LNCAP (cell line): ENCODE measurements around the gene TTC39B.
A peak's percentile ranks its signal among the peaks of the same experiment; 100 is the strongest.

Source experiments
- TF ChIP-seq, protein P1 (sequence below): fragments of 450-650 bp; IDR thresholded peaks from 2 replicates; pipeline ENCODE4 v1.5.1; 2017; ENCODE audit warnings: mild to moderate bottlenecking

Gene TTC39B

GRCh38 chr9:15136646-15137045 lies 170.4 kb downstream of the TTC39B start:
- TF ChIP-seq, protein P1, sequence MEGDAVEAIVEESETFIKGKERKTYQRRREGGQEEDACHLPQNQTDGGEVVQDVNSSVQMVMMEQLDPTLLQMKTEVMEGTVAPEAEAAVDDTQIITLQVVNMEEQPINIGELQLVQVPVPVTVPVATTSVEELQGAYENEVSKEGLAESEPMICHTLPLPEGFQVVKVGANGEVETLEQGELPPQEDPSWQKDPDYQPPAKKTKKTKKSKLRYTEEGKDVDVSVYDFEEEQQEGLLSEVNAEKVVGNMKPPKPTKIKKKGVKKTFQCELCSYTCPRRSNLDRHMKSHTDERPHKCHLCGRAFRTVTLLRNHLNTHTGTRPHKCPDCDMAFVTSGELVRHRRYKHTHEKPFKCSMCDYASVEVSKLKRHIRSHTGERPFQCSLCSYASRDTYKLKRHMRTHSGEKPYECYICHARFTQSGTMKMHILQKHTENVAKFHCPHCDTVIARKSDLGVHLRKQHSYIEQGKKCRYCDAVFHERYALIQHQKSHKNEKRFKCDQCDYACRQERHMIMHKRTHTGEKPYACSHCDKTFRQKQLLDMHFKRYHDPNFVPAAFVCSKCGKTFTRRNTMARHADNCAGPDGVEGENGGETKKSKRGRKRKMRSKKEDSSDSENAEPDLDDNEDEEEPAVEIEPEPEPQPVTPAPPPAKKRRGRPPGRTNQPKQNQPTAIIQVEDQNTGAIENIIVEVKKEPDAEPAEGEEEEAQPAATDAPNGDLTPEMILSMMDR, result no peak

DNA sequence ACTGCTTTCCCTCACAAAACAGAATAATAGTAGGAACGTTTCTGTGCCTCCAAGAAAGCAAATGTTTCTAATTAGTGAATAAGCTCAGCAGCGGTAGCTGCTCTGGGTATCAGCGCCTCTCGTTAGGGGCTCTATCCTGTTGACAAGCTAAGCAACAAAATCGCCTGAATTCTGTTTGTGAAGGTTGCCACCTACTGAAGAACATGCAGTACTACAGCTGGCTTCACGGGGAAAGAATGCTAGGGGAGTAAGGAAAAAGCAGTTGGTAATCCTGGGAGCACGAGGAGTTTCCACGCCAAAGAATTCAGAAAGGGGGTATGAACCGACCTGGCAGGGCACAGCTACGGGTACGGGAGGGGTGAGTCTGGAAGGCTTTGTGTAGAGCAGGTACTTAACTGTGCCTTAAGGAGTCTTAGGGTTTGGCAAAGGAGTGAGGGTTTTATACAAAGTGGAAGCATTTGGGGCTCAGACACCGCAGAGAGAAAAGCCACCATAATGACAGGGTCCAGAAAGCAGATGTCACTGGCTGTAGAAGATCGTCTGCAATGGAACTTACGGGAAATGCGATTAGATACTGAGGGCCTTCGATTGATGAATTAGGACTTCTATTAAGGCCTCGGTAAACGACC lies 171.7 kb downstream of the TTC39B start:
- TF ChIP-seq, protein P1, result peak; percentile 92

DNA sequence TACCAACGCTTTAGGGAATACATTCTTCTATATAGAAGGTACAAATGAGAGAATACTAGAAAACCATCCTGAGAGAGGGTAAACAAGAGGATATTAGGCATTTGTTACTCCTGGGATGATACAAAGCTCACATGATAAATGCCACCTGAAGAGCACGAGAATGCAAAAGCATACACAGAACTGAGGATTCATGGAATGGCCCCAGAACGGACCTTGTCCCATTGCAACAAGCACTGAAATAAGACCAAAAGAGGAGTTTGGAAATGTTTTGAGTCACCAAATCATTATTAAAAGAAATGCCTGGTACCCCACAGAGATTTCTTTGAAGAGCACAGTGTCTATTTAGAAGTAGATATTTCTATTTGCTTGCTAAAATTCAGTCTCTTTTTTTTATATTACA lies 173.5 kb downstream of the TTC39B start:
- TF ChIP-seq, protein P1, result no peak

DNA sequence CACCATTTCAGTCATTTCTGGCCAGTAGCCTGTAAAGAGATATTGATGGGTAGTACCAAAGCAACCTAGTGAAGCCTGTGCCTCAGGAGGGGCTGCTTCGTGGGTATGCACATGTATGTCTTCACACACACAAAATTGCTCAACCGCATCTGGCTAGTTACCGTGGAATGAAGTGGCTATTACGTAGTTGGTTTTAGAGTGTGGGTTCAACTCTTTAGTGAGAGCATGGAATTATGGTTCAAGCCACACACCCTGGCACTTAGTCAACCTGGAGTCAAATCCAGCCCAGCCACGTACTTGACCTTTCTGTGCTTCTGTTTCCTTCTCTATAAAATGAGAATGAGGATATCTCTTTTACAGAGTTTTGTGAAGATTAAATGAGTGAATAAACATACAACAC lies 174.9 kb downstream of the TTC39B start:
- TF ChIP-seq, protein P1, result no peak

DNA sequence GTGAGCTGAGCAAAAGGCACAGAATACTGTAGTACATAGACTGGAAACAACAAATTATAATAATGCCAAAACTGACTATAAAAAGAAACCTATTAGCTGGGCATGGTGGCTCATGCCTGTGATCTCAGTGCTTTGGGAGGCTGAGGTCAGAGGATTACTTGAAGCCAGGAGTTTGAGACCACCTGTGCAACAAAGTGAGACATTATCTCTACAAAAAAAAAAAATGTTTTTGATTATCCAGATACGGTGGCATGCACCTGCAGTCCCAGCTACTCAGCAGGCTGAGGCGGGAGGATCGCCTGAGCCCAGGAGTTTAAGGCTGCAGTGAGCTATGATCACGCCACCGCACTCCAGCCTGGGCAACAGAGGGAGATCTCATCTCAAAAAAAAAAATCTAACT lies 175.9 kb downstream of the TTC39B start:
- TF ChIP-seq, protein P1, result no peak

GRCh38 chr9:15127831-15128230 lies 179.2 kb downstream of the TTC39B start:
- TF ChIP-seq, protein P1, result no peak

DNA sequence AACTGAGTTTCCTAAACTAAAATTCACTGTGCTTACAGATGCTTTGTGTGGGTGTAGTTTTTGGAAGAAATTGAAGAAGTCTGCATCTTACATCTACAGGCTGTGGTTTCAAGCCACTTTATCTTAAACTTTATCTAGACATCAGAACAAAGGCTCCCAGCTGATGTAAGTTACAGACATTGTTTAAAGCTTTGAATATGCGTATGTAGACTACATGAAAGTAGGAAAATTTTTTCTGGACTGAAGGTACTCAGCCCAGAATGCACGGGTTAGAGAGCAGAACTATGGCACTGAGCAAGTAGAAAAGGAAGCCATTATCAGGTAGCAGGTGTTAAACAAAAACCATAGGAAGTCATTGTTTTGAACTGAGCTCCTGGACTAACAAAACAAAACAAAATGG lies 185.4 kb downstream of the TTC39B start:
- TF ChIP-seq, protein P1, result no peak

GRCh38 chr9:15116130-15116580 lies 190.9 kb downstream of the TTC39B start:
- TF ChIP-seq, protein P1, result no peak
